ENCODE measurements around the gene PEX5. TPM values are rescaled to one million over a fixed set of nuclear protein-coding genes. Genes with fewer than 3 reads are reported as not detected.

The PEX5 gene
- total RNA-seq, 1 donor from 2014 or later: 61.7 TPM

GRCh38 chr12:7150841-7151240 lies 38.6 kb upstream of the PEX5 start:
- intact Hi-C loops (cut with DNase I): no loop called here
- peaks cover 31 to 74% of the 10 kb centered on the region in 2 donors for H3K36me3 ChIP-seq
- H3K27ac ChIP-seq: no peak overlapping the region
- H3K4me3 ChIP-seq: no peak overlapping the region
- no peak for TF ChIP-seq CTCF (IDR thresholded peaks at IDR 0.05)
- no peaks in the 10 kb centered on the region for H3K4me1 ChIP-seq
- no peaks in the 10 kb centered on the region for H3K27me3 ChIP-seq
- no peaks in the 10 kb centered on the region for H3K9me3 ChIP-seq
- no peak for DNase-seq (ENCODE audit: low spot score in 2 of 2)

GRCh38 chr12:7151532-7151931 lies 38.0 kb upstream of the PEX5 start:
- Histone ChIP-seq H3K27me3 (no peaks in the 10 kb centered on the region), H3K27ac (no peak overlapping the region), H3K4me1 (no peaks in the 10 kb centered on the region), H3K4me3 (no peak overlapping the region), H3K36me3 (peaks cover 28 to 67% of the 10 kb centered on the region in 2 donors), H3K9me3 (no peaks in the 10 kb centered on the region)
- TF ChIP-seq CTCF (IDR thresholded peaks at IDR 0.05): no peak
- no peak for DNase-seq (ENCODE audit: low spot score in 2 of 2)
- intact Hi-C loops (cut with DNase I): no loop called here

- no peak for TF ChIP-seq CTCF (IDR thresholded peaks at IDR 0.05)
- Histone ChIP-seq H3K27me3 (no peaks in the 10 kb centered on the region), H3K4me3 (no peak overlapping the region), H3K4me1 (no peaks in the 10 kb centered on the region), H3K27ac (no peak overlapping the region), H3K9me3 (no peaks in the 10 kb centered on the region), H3K36me3 (peaks cover 35 to 72% of the 10 kb centered on the region in 2 donors)
- no peak for DNase-seq (ENCODE audit: low spot score in 2 of 2)
- intact Hi-C loops (cut with DNase I): no loop called here
Observed at GRCh38 chr12:7152818-7153217, 36.7 kb upstream of the PEX5 start.

GRCh38 chr12:7154042-7154441 lies 35.4 kb upstream of the PEX5 start:
- Histone ChIP-seq H3K9me3 (no peaks in the 10 kb centered on the region), H3K36me3 (peaks cover 34 to 64% of the 10 kb centered on the region in 2 donors), H3K27me3 (no peaks in the 10 kb centered on the region), H3K4me3 (no peak overlapping the region), H3K27ac (no peak overlapping the region), H3K4me1 (no peaks in the 10 kb centered on the region)
- no peak for DNase-seq (ENCODE audit: low spot score in 2 of 2)
- TF ChIP-seq CTCF (IDR thresholded peaks at IDR 0.05): no peak
- intact Hi-C loops (cut with DNase I): no loop called here

GRCh38 chr12:7154901-7155470 lies 34.5 kb upstream of the PEX5 start:
- Histone ChIP-seq H3K27ac (no peak overlapping the region), H3K4me3 (no peak overlapping the region), H3K9me3 (no peaks in the 10 kb centered on the region), H3K36me3 (peaks cover 28 to 55% of the 10 kb centered on the region in 2 donors), H3K4me1 (no peaks in the 10 kb centered on the region), H3K27me3 (no peaks in the 10 kb centered on the region)
- intact Hi-C loops (cut with DNase I): no loop called here
- DNase-seq (ENCODE audit: low spot score in 2 of 2): no peak
- no peak for TF ChIP-seq CTCF (IDR thresholded peaks at IDR 0.05)
